Epidermal melanocyte (primary cell): ENCODE data around the gene AP3S2.
"Not testable (repeated sequence)": the region's sequence is repeated elsewhere in the genome, so short reads cannot be mapped to it uniquely, and the experiment has no call there.

Experiments used
- DNase-seq: peaks from one replicate; pipeline ENCODE4 v3.0.0; 2011; ENCODE audit warnings: low spot score; ENCODE audit not compliant: insufficient read length

The AP3S2 gene

GRCh38 chr15:89799918-89800498 is 93.8 kb downstream of the AP3S2 start:
- DNase-seq, result no peak

- DNase-seq, result no peak
Measured at GRCh38 chr15:89799011-89799911, 94.5 kb downstream of the AP3S2 start.

GRCh38 chr15:89797678-89798201 is 96.1 kb downstream of the AP3S2 start:
- no peak for DNase-seq

DNA sequence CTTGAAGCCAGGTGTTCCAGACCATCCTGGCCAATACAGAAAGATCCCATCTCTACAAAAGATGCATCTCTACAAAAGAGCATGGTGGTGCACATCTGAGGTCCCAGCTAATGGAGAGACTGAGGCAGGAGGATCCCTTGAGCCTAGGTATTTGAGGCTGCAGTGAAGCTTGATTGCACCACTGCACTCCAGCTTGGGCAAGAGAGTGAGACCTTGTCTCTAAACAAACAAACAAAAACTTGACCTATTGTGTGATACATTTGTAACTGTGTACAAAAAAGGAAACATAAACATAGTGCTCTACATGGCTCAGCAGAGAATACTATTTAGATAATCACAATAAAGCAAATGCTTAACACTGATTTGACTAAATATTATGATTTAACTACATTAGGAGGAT is 97.8 kb downstream of the AP3S2 start:
- DNase-seq, result no peak

DNA sequence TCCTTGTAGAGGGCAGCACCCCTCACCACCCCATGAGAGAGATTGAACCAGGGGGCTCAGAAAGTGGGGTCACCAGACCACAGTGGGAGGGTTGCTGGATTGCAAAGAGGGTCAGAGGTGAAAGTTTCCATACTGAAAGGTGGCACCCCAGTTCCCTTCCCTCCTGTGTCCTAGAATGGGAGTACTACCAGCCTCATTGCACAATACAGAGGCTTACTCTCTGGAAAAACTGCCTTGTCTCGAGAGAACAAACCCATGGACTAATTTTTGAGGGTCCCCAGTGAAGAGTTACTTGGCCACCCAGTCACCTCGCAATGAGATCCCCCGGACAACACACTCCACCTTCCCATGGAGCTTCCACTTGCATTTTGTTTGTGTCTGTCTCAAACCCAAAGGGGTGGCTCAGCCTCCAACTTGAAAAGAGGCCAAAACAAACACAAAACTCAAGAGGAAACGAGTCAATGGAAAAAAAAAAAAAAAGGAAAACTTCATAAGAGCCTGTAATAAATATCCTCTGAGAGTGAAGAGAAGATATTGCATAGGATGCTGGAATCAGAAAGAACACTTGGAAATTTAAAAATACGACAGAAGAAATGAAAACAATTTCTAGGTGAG is 99.1 kb downstream of the AP3S2 start:
- DNase-seq, result no peak

- no peak for DNase-seq
Measured at GRCh38 chr15:89792106-89792805, 101.5 kb downstream of the AP3S2 start.

- no peak for DNase-seq
Measured at GRCh38 chr15:89790661-89791060, 103.1 kb downstream of the AP3S2 start.

DNA sequence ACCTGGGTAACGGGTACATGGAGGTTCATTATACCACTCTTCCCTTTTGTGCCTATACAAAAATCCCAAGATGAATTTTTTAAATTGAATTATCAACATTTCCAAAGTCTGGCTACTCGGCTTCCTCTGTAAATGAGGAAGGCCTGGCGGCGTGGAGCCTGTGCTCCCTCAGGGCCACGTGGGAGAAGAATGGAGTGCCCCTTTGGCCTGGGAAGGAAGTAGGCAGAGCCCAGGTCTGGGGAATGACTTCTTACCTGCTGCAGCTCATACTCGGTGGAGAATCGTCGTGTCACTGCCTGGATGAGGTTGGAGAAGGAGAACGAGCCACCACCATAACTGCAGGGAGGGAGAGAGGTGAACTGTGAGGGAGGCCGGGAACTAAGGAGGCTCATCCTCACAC is 103.6 kb downstream of the AP3S2 start:
- DNase-seq, result no peak

DNA sequence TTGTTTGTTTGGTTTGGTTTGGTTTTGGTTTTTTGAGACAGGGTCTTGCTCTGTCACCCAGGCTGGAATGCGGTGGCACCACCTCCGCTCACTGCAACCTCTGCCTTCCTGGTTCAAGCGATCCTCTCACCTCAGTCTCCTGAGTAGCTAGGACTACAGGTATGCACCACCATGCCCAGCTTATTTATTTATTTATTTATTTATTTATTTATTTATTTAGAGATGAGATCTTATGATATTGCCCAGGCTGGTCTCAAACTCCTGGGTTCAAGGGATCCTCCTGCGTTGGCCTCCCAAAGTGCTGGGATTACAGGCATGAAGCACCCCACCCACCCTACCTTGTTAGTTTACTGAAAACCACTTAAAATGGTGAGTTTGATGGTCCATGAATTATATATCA is 105.2 kb downstream of the AP3S2 start:
- DNase-seq, result not testable (repeated sequence)

- no peak for DNase-seq
Measured at GRCh38 chr15:89787944-89788343, 105.8 kb downstream of the AP3S2 start.

DNA sequence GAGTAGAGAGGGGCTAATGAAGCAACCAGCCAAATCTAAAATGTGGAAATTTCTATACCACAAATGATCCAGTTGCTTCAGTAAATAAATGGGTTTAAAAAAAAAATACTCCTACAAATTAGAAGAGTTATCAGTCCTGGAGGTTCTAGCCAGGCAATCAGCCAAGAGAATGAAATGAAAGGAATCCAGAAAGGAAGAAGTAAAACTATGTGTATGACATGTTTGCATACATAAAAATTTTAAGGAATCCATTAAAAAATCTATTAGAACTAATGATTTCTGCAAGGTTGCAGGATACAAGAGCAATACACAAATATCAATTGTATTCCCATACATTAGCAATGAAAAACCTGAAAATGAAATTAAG is 108.0 kb downstream of the AP3S2 start:
- no peak for DNase-seq

GRCh38 chr15:89785064-89785773 is 108.6 kb downstream of the AP3S2 start:
- no peak for DNase-seq

DNA sequence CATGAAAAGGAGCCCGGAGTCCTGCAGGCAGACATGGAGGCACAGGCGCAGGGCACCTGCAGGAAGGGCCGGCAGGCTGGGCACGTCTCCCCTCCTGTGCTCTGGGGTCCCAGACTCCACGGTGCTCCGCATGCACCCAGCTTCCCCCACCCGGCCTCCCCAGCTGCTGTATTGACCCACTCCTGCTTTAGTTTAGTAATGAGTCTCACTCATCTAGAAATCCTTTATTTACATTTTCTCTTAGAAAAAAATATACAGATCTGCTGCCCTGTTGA is 109.2 kb downstream of the AP3S2 start:
- DNase-seq, result no peak

GRCh38 chr15:89783861-89784685 is 109.7 kb downstream of the AP3S2 start:
- no peak for DNase-seq

GRCh38 chr15:89783111-89783860 is 110.5 kb downstream of the AP3S2 start:
- DNase-seq, result no peak

DNA sequence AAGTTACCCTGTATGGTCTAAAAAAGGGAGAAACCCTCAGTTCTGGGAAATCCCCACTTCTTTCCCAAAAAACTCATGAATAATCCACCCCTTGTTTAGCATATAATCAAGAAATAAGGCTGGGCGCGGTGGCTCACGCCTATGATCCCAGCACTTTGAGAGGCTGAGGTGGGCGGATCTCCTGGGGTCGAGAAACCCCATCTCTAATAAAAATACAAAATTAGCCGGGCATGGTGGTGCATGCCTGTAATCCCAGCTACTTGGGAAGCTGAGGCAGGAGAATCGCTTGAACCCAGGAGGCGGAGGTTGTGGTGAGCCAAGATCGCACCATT is 111.2 kb downstream of the AP3S2 start:
- DNase-seq, result not testable (repeated sequence)

GRCh38 chr15:89781891-89782618 is 111.7 kb downstream of the AP3S2 start:
- no peak for DNase-seq

GRCh38 chr15:89781055-89781454 is 112.7 kb downstream of the AP3S2 start:
- no peak for DNase-seq

DNA sequence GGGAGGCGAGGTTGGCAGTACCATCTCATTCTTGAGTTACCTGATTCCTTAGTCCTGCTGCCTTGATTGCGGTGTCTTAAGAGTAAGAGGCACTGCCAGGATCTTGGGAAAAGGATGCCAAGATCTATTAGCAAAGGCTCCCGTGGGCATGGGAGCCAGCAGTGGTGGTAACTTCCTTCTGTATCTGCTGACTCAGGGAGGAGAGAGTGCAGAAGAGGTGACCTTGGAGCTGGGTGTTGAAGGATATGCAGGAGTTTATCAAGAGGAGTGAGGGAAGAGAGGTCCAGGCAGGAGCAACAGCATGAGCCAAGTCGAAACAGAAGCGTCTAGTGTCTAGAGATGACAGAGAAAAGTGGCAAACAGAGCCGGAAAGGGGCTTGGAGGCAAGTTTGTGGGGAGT is 113.2 kb downstream of the AP3S2 start:
- no peak for DNase-seq
